Loucy (cell line): Measurements from ENCODE around the gene SIGLEC6.

Experiments used
- H2AFZ ChIP-seq: fragments of 200-600 bp; sonication (generic); 2 replicates; pipeline ENCODE4 v1.6.0; 2016; ENCODE audit warnings: antibody characterized with exemption, mild to moderate bottlenecking, low read length, moderate library complexity
- H3F3A ChIP-seq: fragments of 200-600 bp; 2 replicates; pipeline ENCODE4 v1.6.0; 2016; ENCODE audit warnings: antibody characterized with exemption, low read depth, mild to moderate bottlenecking
- H3K27me3 ChIP-seq: fragments of 200-600 bp; sonication (generic); 2 replicates; pipeline ENCODE4 v1.6.1; 2014; ENCODE audit warnings: low read length, mild to moderate bottlenecking; ENCODE audit not compliant: insufficient read depth, poor library complexity, severe bottlenecking
- H3K36me3 ChIP-seq: fragments of 200-600 bp; sonication (generic); 2 replicates; pipeline ENCODE4 v1.6.1; 2016; ENCODE audit warnings: low read length; ENCODE audit not compliant: insufficient read depth
- H3K4me1 ChIP-seq: fragments of 200-600 bp; sonication (generic); 2 replicates; pipeline ENCODE4 v1.5.1; 2014; ENCODE audit warnings: low read length, mild to moderate bottlenecking; ENCODE audit not compliant: insufficient read depth, poor library complexity, severe bottlenecking
- H3K4me2 ChIP-seq: fragments of 200-600 bp; sonication (generic); 2 replicates; pipeline ENCODE4 v1.6.0; 2014; ENCODE audit warnings: antibody characterized with exemption, low read length, low read depth, mild to moderate bottlenecking; ENCODE audit not compliant: poor library complexity, severe bottlenecking
- H3K4me3 ChIP-seq: fragments of 200-600 bp; sonication (generic); 2 replicates; pipeline ENCODE4 v1.5.1; 2014; ENCODE audit warnings: low read length, mild to moderate bottlenecking, mixed read lengths; ENCODE audit not compliant: poor library complexity, severe bottlenecking
- H3K79me2 ChIP-seq: fragments of 200-600 bp; sonication (generic); 2 replicates; pipeline ENCODE4 v1.6.1; 2014; ENCODE audit warnings: low read length; ENCODE audit not compliant: insufficient read depth
- H3K9ac ChIP-seq: fragments of 200-600 bp; sonication (generic); 2 replicates; pipeline ENCODE4 v1.6.0; 2014; ENCODE audit warnings: mild to moderate bottlenecking, low read depth, low read length, moderate library complexity; ENCODE audit not compliant: poor library complexity, severe bottlenecking
- H3K9me2 ChIP-seq: fragments of 200-600 bp; sonication (generic); replicated peaks from 2 replicates; pipeline ENCODE4 v1.6.1; 2016; ENCODE audit warnings: low read depth, low read length, mixed read lengths
- H3K9me3 ChIP-seq: fragments of 200-600 bp; sonication (generic); 2 replicates; pipeline ENCODE4 v1.6.1; 2014; ENCODE audit warnings: mild to moderate bottlenecking, antibody characterized with exemption, low read length, low read depth; ENCODE audit not compliant: insufficient read depth
- H4K20me1 ChIP-seq: fragments of 200-600 bp; sonication (generic); 2 replicates; pipeline ENCODE4 v1.6.0; 2014; ENCODE audit warnings: antibody characterized with exemption, low read length, mild to moderate bottlenecking; ENCODE audit not compliant: insufficient read depth, poor library complexity, severe bottlenecking
- EZH2phosphoT487 ChIP-seq: fragments of 200-600 bp; IDR thresholded peaks from 2 replicates; pipeline ENCODE4 v1.6.1; 2018; ENCODE audit warnings: antibody characterized with exemption, mild to moderate bottlenecking, moderate library complexity, borderline replicate concordance
- TF ChIP-seq, protein P1 (sequence below): fragments of 200-600 bp; sonication (generic); conservative IDR thresholded peaks from 2 replicates; pipeline ENCODE4 v1.5.1; 2014; ENCODE audit warnings: mild to moderate bottlenecking, antibody characterized with exemption, low read length

The SIGLEC6 gene

GRCh38 chr19:51544038-51544437 is 12.6 kb upstream of the SIGLEC6 start:
- Histone ChIP-seq H3K79me2 (no peaks in the 10 kb centered on the region), H3K4me3 (no peak overlapping the region), H3K9me2 (no peaks in the 10 kb centered on the region), H3K27me3 (no peaks in the 10 kb centered on the region), H3K36me3 (no peaks in the 10 kb centered on the region), H2AFZ (no peak overlapping the region), H3K9ac (no peak overlapping the region), H3F3A (peaks cover 17% of the 10 kb centered on the region), H3K4me2 (no peak overlapping the region), H3K9me3 (no peaks in the 10 kb centered on the region), H4K20me1 (no peaks in the 10 kb centered on the region), H3K4me1 (peaks cover 42% of the 10 kb centered on the region)
- TF ChIP-seq, protein P1, sequence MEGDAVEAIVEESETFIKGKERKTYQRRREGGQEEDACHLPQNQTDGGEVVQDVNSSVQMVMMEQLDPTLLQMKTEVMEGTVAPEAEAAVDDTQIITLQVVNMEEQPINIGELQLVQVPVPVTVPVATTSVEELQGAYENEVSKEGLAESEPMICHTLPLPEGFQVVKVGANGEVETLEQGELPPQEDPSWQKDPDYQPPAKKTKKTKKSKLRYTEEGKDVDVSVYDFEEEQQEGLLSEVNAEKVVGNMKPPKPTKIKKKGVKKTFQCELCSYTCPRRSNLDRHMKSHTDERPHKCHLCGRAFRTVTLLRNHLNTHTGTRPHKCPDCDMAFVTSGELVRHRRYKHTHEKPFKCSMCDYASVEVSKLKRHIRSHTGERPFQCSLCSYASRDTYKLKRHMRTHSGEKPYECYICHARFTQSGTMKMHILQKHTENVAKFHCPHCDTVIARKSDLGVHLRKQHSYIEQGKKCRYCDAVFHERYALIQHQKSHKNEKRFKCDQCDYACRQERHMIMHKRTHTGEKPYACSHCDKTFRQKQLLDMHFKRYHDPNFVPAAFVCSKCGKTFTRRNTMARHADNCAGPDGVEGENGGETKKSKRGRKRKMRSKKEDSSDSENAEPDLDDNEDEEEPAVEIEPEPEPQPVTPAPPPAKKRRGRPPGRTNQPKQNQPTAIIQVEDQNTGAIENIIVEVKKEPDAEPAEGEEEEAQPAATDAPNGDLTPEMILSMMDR: no peak

DNA sequence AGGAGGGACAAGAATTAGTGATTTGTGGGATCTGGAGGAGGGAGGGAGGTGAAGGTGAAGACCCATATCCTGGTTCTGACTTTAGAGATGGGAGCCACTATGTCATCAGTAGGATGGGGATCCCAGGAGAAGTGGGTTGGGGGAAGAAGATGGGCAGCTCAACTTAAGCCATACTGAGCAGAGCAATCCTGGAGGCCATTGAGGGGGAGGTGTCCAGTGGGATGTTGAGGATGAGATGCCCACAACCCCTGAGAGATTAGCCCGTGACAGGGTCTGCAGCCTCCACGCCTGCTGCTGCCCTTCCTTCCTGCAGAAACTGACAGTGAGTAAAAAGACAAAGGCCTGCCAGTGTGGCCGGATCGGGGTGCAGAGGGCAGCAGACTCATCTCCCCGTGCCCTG is 11.2 kb upstream of the SIGLEC6 start:
- H3K4me2 ChIP-seq: no peak overlapping the region
- H3F3A ChIP-seq: peaks cover 12% of the 10 kb centered on the region
- no peaks in the 10 kb centered on the region for H3K79me2 ChIP-seq
- no peak overlapping the region for H3K9ac ChIP-seq
- no peaks in the 10 kb centered on the region for H3K9me2 ChIP-seq
- peaks cover 29% of the 10 kb centered on the region for H3K4me1 ChIP-seq
- TF ChIP-seq EZH2phosphoT487: no peak
- TF ChIP-seq, protein P1: no peak
- H4K20me1 ChIP-seq: no peaks in the 10 kb centered on the region
- no peaks in the 10 kb centered on the region for H3K36me3 ChIP-seq
- H3K27me3 ChIP-seq: no peaks in the 10 kb centered on the region
- no peak overlapping the region for H2AFZ ChIP-seq
- H3K9me3 ChIP-seq: no peaks in the 10 kb centered on the region
- H3K4me3 ChIP-seq: no peak overlapping the region

- Histone ChIP-seq H3F3A (peaks cover 5% of the 10 kb centered on the region), H3K4me2 (no peak overlapping the region), H3K4me1 (peaks cover 21% of the 10 kb centered on the region), H3K27me3 (no peaks in the 10 kb centered on the region), H3K36me3 (no peaks in the 10 kb centered on the region), H3K4me3 (no peak overlapping the region), H3K9me3 (no peaks in the 10 kb centered on the region), H3K9ac (no peak overlapping the region), H4K20me1 (no peaks in the 10 kb centered on the region), H2AFZ (no peak overlapping the region), H3K79me2 (no peaks in the 10 kb centered on the region), H3K9me2 (no peaks in the 10 kb centered on the region)
- TF ChIP-seq, protein P1: no peak
- no peak for TF ChIP-seq EZH2phosphoT487
Measured at GRCh38 chr19:51541458-51542357, 10.2 kb upstream of the SIGLEC6 start.
